ENCODE measurements around the gene GDPD4. TPM values are rescaled to one million over a fixed set of nuclear protein-coding genes. Genes with fewer than 3 reads are reported as not detected.

GDPD4 gene, protein sequence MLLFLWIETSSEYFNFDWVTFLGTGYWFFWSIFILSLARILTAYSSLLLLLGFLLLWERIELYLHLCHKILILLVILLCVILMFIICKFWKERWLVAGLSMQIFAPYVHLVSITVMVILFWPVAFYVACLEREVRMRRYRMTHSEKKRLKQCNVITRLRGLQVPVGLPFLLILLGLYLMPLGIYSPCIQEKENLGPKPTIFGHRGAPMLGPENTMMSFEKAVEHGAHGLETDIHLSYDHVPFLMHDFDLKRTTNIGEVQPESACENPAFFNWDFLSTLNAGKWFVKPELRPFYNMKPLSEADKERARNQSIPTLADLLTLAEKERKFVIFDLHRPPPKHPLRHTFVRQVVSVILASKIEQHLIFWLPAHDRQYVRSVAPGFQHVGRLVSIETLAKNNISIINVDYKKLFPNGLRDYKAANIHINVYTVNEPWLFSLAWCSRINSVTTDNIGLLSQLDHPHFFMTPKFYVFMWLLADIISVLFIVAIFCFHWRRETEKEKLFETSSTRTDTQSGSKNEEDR
- not detected in 5 replicates for total RNA-seq (2022; extraction: Qiagen RNA extraction)

DNA sequence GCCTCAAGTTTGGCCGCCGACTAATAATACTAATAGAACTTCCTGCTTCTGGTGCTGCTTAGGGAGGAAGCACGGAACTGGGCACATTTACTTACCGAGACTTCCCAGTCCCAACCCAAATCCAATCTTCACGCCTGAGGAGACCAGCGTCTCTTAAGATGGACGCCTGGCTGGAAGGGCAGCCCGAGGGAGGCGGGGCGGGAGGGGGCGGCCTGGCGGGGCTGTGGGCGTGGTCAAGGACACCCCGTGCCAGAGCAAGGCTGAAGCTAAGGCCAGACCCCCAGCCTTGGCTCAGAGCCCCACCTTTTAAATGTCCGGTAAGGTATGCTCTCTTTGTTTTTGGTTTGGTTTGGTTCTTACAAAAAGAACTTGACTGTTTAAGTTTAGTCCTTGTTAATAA lies at the start of gene GDPD4:
GDPD4 (minus strand) TSS at position 177 of the 400 bp plus-strand sequence. CDS start 16,549 bp downstream, outside the sequence.

Other genes with a start within 250 kb of the GDPD4 start
- 6.8 to 9.8 TPM (median 8.6 TPM) in 5 replicates for gene CAPN5, start 234.7 kb downstream of the GDPD4 start, total RNA-seq (2022; extraction: Qiagen RNA extraction)
- gene OMP, start 198.8 kb downstream of the GDPD4 start, total RNA-seq (2022; extraction: Qiagen RNA extraction) = not detected in 5 replicates
- 1.2 to 1.5 TPM (median 1.2 TPM) in 5 replicates for gene MYO7A, start 173.4 kb downstream of the GDPD4 start, total RNA-seq (2022; extraction: Qiagen RNA extraction)
- gene PAK1, start 172.4 kb upstream of the GDPD4 start, total RNA-seq (2022; extraction: Qiagen RNA extraction) = 19.4 to 28.9 TPM (median 24.0 TPM) in 5 replicates

All from A549 treated with CORT108297 at 1 μM for 4 hours (cell line).